MM.1S (cell line): ENCODE data around the gene RET.

ENCODE experiments used
- EZH2 ChIP-seq: fragments of 300-600 bp; sonication (generic); optimal IDR thresholded peaks from 2 replicates; pipeline ENCODE3; 2017; ENCODE audit warnings: low read depth, mild to moderate bottlenecking, antibody characterized with exemption, low read length, mixed read lengths
- EZH2phosphoT487 ChIP-seq: fragments of 300-600 bp; sonication (generic); IDR thresholded peaks from 2 replicates; pipeline ENCODE4 v1.6.1; 2018; ENCODE audit warnings: antibody characterized with exemption, low read length
- TF ChIP-seq, protein P1 (sequence below): fragments of 300-600 bp; sonication (generic); IDR thresholded peaks from 2 replicates; pipeline ENCODE4 v1.5.1; 2016; ENCODE audit warnings: antibody characterized with exemption, low read length, mixed read lengths

DNA sequence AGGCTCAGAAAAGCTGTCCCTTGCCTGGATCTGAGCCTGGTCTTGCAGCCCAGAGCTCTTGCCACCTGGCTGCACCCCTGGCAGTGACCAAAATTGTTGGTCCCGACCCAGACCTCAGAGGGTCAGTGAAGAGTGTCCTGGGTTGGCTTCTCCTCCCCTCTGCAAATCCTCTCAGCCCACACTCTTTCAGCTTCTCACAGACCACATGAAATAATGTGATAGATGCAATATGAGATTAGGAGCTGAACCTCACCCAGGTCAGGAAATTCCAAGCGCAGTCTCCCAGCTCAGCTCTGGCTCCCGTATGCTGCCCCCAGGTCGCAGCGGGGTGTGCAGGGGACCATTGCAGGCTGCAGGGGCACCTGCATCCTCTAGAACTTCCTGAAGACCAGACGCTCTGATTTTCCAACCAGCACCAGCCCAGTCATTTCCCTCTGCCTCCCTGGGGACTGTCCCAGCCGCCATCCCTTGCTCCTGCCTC, 19.6 kb upstream of the RET start:
- TF ChIP-seq, protein P1, sequence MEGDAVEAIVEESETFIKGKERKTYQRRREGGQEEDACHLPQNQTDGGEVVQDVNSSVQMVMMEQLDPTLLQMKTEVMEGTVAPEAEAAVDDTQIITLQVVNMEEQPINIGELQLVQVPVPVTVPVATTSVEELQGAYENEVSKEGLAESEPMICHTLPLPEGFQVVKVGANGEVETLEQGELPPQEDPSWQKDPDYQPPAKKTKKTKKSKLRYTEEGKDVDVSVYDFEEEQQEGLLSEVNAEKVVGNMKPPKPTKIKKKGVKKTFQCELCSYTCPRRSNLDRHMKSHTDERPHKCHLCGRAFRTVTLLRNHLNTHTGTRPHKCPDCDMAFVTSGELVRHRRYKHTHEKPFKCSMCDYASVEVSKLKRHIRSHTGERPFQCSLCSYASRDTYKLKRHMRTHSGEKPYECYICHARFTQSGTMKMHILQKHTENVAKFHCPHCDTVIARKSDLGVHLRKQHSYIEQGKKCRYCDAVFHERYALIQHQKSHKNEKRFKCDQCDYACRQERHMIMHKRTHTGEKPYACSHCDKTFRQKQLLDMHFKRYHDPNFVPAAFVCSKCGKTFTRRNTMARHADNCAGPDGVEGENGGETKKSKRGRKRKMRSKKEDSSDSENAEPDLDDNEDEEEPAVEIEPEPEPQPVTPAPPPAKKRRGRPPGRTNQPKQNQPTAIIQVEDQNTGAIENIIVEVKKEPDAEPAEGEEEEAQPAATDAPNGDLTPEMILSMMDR, result no peak
- no peak for TF ChIP-seq EZH2
- no peak for TF ChIP-seq EZH2phosphoT487
